Colonic mucosa (tissue), 4 donors: ENCODE data around the gene DENND1A. TPM values are rescaled to one million over a fixed set of nuclear protein-coding genes. Genes with fewer than 3 reads are reported as not detected.

Source experiments
- DNase-seq: peaks from one replicate; pipeline ENCODE4 v3.0.0-alpha.2; 2020
- H3K27ac ChIP-seq: fragments of 200-600 bp; one replicate; pipeline ENCODE4 v1.8.0; 2021
- H3K27me3 ChIP-seq: fragments of 200-600 bp; one replicate; pipeline ENCODE4 v1.8.0; 2021
- H3K36me3 ChIP-seq: fragments of 200-600 bp; one replicate; pipeline ENCODE4 v1.8.0; 2021
- H3K4me1 ChIP-seq: fragments of 200-600 bp; one replicate; pipeline ENCODE4 v1.8.0; 2021; ENCODE audit warnings: mild to moderate bottlenecking
- H3K4me3 ChIP-seq: fragments of 200-600 bp; one replicate; pipeline ENCODE4 v1.8.0; 2021
- H3K9ac ChIP-seq, 2 donors: one replicate each; pipeline ENCODE4 v1.7.0; 2013; ENCODE audit warnings: control low read depth in 2 of 2, low read depth in 2 of 2, low read length in 2 of 2
- H3K9me3 ChIP-seq: fragments of 200-600 bp; one replicate; pipeline ENCODE4 v1.8.0; 2021
- CTCF ChIP-seq: fragments of 200-600 bp; IDR thresholded peaks from one replicate; pipeline ENCODE4 v1.8.0; 2022; ENCODE audit warnings: antibody characterized with exemption, mild to moderate bottlenecking
- intact Hi-C: fragments of 100-400 bp; cut with DNase I; formaldehyde crosslinking; loops from one replicate; pipeline ENCODE4 v1.14.1; 2022
- total RNA-seq, 2 donors: library from RNA; stranded (reverse); fragmentation: NEBNext Ultra II Directional in 1 of 2; extraction: Animal tissue kit (Norgen Biotek cat#: 25700) in 1 of 2; gene quantifications; one replicate each; pipeline ENCODE4 v1.2.1, GENCODE V29; 2021
- donor health status: healthy.
- donor health status: DM: no; HTN: no; CAD: no.
- donor health status: DM: no; HTN: no; CAD: no.

DENND1A gene
- total RNA-seq, 2 donors from 2014 or later = 34.3 to 39.9 TPM

- no peaks in the 10 kb centered on the region for H3K9me3 ChIP-seq
- no peaks in the 10 kb centered on the region for H3K27me3 ChIP-seq
- no peak overlapping the region for H3K27ac ChIP-seq
- no peak for TF ChIP-seq CTCF
- H3K9ac ChIP-seq = no peak overlapping the region
- intact Hi-C loops = no loop called here
- no peak overlapping the region for H3K4me3 ChIP-seq
- no peaks in the 10 kb centered on the region for H3K36me3 ChIP-seq
- H3K4me1 ChIP-seq = no peaks in the 10 kb centered on the region
- DNase-seq = no peak
These were observed 507.2 kb downstream of the DENND1A start for GRCh38 chr9:123422635-123423310.

- TF ChIP-seq CTCF = no peak
- no peak for DNase-seq
- Histone ChIP-seq H3K9me3 (no peaks in the 10 kb centered on the region), H3K9ac (no peak overlapping the region), H3K4me1 (no peaks in the 10 kb centered on the region), H3K4me3 (no peak overlapping the region), H3K27ac (no peak overlapping the region), H3K27me3 (no peaks in the 10 kb centered on the region), H3K36me3 (no peaks in the 10 kb centered on the region)
- intact Hi-C loops = no loop called here
These were observed 508.0 kb downstream of the DENND1A start for GRCh38 chr9:123421801-123422455.

GRCh38 chr9:123421186-123421585 is 508.7 kb downstream of the DENND1A start:
- H3K27me3 ChIP-seq = no peaks in the 10 kb centered on the region
- H3K4me1 ChIP-seq = no peaks in the 10 kb centered on the region
- DNase-seq = no peak
- intact Hi-C loops = no loop called here
- H3K9me3 ChIP-seq = no peaks in the 10 kb centered on the region
- H3K9ac ChIP-seq = no peak overlapping the region
- no peak for TF ChIP-seq CTCF
- H3K36me3 ChIP-seq = no peaks in the 10 kb centered on the region
- no peak overlapping the region for H3K4me3 ChIP-seq
- H3K27ac ChIP-seq = no peak overlapping the region

GRCh38 chr9:123420592-123421111 is 509.3 kb downstream of the DENND1A start:
- Histone ChIP-seq H3K9ac (no peak overlapping the region), H3K4me1 (no peaks in the 10 kb centered on the region), H3K4me3 (no peak overlapping the region), H3K36me3 (no peaks in the 10 kb centered on the region), H3K9me3 (no peaks in the 10 kb centered on the region), H3K27me3 (no peaks in the 10 kb centered on the region), H3K27ac (no peak overlapping the region)
- intact Hi-C loops = no loop called here
- no peak for TF ChIP-seq CTCF
- DNase-seq = no peak

- intact Hi-C loops = no loop called here
- no peak for DNase-seq
- H3K9me3 ChIP-seq = no peaks in the 10 kb centered on the region
- no peak for TF ChIP-seq CTCF
- H3K36me3 ChIP-seq = no peaks in the 10 kb centered on the region
- no peak overlapping the region for H3K27ac ChIP-seq
- H3K27me3 ChIP-seq = no peaks in the 10 kb centered on the region
- H3K9ac ChIP-seq = no peak overlapping the region
- no peaks in the 10 kb centered on the region for H3K4me1 ChIP-seq
- no peak overlapping the region for H3K4me3 ChIP-seq
These were observed 510.0 kb downstream of the DENND1A start for GRCh38 chr9:123419721-123420591.
